Liver (tissue), 3 donors: Measurements from ENCODE around the gene TAB2.

Experiments
- CTCF ChIP-seq: fragments of 150-350 bp; IDR thresholded peaks from 2 replicates; pipeline ENCODE4 v1.5.1; 2017; ENCODE audit warnings: improper control_type of control experiment, low read depth, low read length; ENCODE audit not compliant: missing input control
- GABPA ChIP-seq, 2 donors: IDR thresholded peaks in 1 of 2; conservative IDR thresholded peaks in 1 of 2; 2 replicates each; pipeline ENCODE4 v1.6.1; 2016; ENCODE audit warnings: antibody characterized with exemption in 2 of 2, mild to moderate bottlenecking in 1 of 2, moderate library complexity in 1 of 2
- REST ChIP-seq: IDR thresholded peaks from 2 replicates; pipeline ENCODE4 v1.6.1; 2016; ENCODE audit warnings: antibody characterized with exemption, mild to moderate bottlenecking
- TAF1 ChIP-seq: conservative IDR thresholded peaks from 2 replicates; pipeline ENCODE4 v1.6.1; 2016; ENCODE audit warnings: antibody characterized with exemption, mild to moderate bottlenecking
- TF ChIP-seq, protein P1 (sequence below): IDR thresholded peaks from 2 replicates; pipeline ENCODE4 v1.6.1; 2016; ENCODE audit warnings: antibody characterized with exemption
- TF ChIP-seq, protein P2 (sequence below): IDR thresholded peaks from 2 replicates; pipeline ENCODE4 v1.6.1; 2016; ENCODE audit warnings: antibody characterized with exemption
- donor health status: healthy.
- donor health status: healthy.

DNA sequence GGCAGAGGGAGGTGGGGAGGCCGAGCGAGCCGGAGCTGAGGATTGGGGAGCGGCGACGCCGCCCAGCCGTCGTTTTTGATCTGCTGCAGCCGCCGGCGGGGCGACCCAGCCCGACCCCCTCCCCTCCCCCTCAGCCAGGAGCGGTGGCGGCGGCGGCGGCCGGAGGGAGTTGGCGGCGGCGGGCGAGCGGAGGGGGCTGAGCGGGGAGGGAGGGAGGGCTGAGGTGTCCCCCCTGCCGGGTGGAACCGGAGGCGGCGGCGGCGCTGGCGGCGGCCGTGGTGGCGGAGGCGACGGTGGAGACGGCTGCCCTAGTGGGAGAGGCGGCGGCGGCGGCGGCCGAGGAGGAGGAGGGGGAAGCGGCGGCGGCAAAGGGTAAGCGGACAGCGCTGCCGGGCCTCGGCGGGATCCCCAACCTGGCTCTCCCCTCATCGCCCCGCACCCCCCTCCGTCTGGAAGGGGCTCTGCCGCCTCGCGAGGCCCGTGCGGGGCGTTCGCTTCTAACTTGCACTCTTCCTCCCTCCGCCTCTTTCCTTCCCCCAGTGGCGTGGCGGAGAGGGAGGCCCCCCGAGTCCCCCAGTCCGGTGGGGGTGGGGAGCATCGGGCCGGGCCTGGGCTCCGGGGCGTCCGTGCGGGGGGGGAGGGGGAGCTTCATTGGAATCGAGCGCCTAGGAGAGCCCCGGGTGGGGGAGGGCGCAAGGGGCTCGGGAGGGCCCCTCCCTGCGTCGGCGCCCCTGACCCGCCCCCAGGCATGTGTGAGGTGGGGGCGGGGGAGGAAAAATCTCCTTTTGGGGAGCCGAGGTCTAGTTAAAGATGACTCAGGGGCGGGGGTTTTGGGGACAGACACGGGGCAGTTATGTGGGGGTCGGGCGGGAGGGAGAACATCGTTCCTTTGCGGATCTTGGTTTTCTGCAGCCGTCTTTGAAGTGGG, at the start of gene TAB2:
- TF ChIP-seq, protein P1, sequence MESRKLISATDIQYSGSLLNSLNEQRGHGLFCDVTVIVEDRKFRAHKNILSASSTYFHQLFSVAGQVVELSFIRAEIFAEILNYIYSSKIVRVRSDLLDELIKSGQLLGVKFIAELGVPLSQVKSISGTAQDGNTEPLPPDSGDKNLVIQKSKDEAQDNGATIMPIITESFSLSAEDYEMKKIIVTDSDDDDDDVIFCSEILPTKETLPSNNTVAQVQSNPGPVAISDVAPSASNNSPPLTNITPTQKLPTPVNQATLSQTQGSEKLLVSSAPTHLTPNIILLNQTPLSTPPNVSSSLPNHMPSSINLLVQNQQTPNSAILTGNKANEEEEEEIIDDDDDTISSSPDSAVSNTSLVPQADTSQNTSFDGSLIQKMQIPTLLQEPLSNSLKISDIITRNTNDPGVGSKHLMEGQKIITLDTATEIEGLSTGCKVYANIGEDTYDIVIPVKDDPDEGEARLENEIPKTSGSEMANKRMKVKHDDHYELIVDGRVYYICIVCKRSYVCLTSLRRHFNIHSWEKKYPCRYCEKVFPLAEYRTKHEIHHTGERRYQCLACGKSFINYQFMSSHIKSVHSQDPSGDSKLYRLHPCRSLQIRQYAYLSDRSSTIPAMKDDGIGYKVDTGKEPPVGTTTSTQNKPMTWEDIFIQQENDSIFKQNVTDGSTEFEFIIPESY: no peak
- TF ChIP-seq CTCF: peak; percentile 5
- TF ChIP-seq GABPA (IDR thresholded peaks at IDR 0.05 in 1 of 2, conservative IDR thresholded peaks at IDR 0.05 in 1 of 2): no peak
- no peak for TF ChIP-seq REST
- TF ChIP-seq, protein P2, sequence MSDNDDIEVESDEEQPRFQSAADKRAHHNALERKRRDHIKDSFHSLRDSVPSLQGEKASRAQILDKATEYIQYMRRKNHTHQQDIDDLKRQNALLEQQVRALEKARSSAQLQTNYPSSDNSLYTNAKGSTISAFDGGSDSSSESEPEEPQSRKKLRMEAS: no peak
- no peak for TF ChIP-seq TAF1
